Hepatocyte (in vitro differentiated cells): Measurements from ENCODE around the gene VGLL4.

Experiments used
- EZH2phosphoT487 ChIP-seq: fragments of 200-600 bp; sonication (generic); IDR thresholded peaks from one replicate; pipeline ENCODE4 v1.6.1; 2018; ENCODE audit warnings: antibody characterized with exemption, mild to moderate bottlenecking, low read depth, moderate library complexity; ENCODE audit not compliant: unreplicated experiment, severe bottlenecking
- TF ChIP-seq, protein P1 (sequence below): fragments of 200-600 bp; sonication (generic); IDR thresholded peaks from 2 replicates; pipeline ENCODE4 v1.5.1; 2016; ENCODE audit warnings: antibody characterized with exemption, mild to moderate bottlenecking; ENCODE audit not compliant: poor library complexity

- TF ChIP-seq EZH2phosphoT487, result no peak
- TF ChIP-seq, protein P1, sequence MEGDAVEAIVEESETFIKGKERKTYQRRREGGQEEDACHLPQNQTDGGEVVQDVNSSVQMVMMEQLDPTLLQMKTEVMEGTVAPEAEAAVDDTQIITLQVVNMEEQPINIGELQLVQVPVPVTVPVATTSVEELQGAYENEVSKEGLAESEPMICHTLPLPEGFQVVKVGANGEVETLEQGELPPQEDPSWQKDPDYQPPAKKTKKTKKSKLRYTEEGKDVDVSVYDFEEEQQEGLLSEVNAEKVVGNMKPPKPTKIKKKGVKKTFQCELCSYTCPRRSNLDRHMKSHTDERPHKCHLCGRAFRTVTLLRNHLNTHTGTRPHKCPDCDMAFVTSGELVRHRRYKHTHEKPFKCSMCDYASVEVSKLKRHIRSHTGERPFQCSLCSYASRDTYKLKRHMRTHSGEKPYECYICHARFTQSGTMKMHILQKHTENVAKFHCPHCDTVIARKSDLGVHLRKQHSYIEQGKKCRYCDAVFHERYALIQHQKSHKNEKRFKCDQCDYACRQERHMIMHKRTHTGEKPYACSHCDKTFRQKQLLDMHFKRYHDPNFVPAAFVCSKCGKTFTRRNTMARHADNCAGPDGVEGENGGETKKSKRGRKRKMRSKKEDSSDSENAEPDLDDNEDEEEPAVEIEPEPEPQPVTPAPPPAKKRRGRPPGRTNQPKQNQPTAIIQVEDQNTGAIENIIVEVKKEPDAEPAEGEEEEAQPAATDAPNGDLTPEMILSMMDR, result no peak
These were observed 33.6 kb downstream of the VGLL4 start for GRCh38 chr3:11610044-11610671.
